Kidney epithelial cell (primary cell): ENCODE measurements around the gene RLBP1. TPM values are rescaled to one million over a fixed set of nuclear protein-coding genes. Genes with fewer than 3 reads are reported as not detected.
A peak's percentile ranks its signal among the peaks of the same experiment; 100 is the strongest.

Experiments
- DNase-seq: peaks from one replicate; pipeline ENCODE4 v3.0.0-alpha.2; 2010; ENCODE audit warnings: low read depth
- H3K27me3 ChIP-seq: 2 replicates; pipeline ENCODE4 v1.6.0; 2011; ENCODE audit warnings: low read length; ENCODE audit not compliant: control insufficient read depth, insufficient read depth
- H3K36me3 ChIP-seq: 2 replicates; pipeline ENCODE4 v1.5.1; 2011; ENCODE audit warnings: low read length; ENCODE audit not compliant: control insufficient read depth, insufficient read depth
- H3K4me3 ChIP-seq: 2 replicates; pipeline ENCODE4 v1.5.1; 2011; ENCODE audit warnings: low read depth, mild to moderate bottlenecking, control low read depth, low read length
- total RNA-seq: library from RNA; depleted of rRNA; stranded (reverse); fragments of >200 nt; gene quantifications from 2 replicates; pipeline ENCODE4 v1.2.3, GENCODE V29; 2015
- TF ChIP-seq, protein P1 (sequence below): IDR thresholded peaks from 2 replicates; pipeline ENCODE4 v1.5.1; 2011; ENCODE audit warnings: mild to moderate bottlenecking, moderate library complexity, low read length, control low read depth, inconsistent platforms; ENCODE audit not compliant: insufficient read depth, poor library complexity, severe bottlenecking

RLBP1 gene
- total RNA-seq, 1 donor from 2014 or later: not detected

DNA sequence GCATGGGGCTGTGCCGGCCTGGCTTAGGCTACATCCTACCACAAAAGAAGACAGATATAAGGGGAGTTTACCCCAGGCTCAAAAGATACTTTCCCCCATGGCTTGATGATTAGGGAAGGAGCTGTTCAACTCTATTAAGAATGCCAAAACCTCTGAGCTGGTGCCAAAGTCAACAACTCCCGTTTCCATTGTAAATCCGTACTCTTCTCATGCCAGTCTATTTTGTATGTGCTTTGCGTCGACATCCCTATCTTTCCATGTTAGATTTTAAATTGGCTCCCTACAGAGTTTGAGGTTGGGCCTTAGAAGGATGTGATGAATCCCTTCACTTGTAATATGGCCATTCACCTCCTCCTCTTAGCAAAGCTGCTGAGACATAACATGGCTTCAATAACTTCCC lies 46.9 kb downstream of the RLBP1 start:
- DNase-seq: no peak
- Histone ChIP-seq H3K36me3 (no peaks in the 10 kb centered on the region), H3K27me3 (no peaks in the 10 kb centered on the region), H3K4me3 (no peak overlapping the region)
- TF ChIP-seq, protein P1, sequence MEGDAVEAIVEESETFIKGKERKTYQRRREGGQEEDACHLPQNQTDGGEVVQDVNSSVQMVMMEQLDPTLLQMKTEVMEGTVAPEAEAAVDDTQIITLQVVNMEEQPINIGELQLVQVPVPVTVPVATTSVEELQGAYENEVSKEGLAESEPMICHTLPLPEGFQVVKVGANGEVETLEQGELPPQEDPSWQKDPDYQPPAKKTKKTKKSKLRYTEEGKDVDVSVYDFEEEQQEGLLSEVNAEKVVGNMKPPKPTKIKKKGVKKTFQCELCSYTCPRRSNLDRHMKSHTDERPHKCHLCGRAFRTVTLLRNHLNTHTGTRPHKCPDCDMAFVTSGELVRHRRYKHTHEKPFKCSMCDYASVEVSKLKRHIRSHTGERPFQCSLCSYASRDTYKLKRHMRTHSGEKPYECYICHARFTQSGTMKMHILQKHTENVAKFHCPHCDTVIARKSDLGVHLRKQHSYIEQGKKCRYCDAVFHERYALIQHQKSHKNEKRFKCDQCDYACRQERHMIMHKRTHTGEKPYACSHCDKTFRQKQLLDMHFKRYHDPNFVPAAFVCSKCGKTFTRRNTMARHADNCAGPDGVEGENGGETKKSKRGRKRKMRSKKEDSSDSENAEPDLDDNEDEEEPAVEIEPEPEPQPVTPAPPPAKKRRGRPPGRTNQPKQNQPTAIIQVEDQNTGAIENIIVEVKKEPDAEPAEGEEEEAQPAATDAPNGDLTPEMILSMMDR: no peak

GRCh38 chr15:89172921-89173320 lies 48.5 kb downstream of the RLBP1 start:
- Histone ChIP-seq H3K36me3 (no peaks in the 10 kb centered on the region), H3K4me3 (no peak overlapping the region), H3K27me3 (no peaks in the 10 kb centered on the region)
- TF ChIP-seq, protein P1: no peak
- DNase-seq: no peak

GRCh38 chr15:89171136-89172072 lies 50.0 kb downstream of the RLBP1 start:
- no peak for DNase-seq
- TF ChIP-seq, protein P1: peak; percentile 76
- Histone ChIP-seq H3K27me3 (no peaks in the 10 kb centered on the region), H3K36me3 (no peaks in the 10 kb centered on the region), H3K4me3 (no peak overlapping the region)

GRCh38 chr15:89170364-89170763 lies 51.0 kb downstream of the RLBP1 start:
- no peak overlapping the region for H3K4me3 ChIP-seq
- no peaks in the 10 kb centered on the region for H3K27me3 ChIP-seq
- no peak for DNase-seq
- H3K36me3 ChIP-seq: no peaks in the 10 kb centered on the region
- TF ChIP-seq, protein P1: no peak

DNA sequence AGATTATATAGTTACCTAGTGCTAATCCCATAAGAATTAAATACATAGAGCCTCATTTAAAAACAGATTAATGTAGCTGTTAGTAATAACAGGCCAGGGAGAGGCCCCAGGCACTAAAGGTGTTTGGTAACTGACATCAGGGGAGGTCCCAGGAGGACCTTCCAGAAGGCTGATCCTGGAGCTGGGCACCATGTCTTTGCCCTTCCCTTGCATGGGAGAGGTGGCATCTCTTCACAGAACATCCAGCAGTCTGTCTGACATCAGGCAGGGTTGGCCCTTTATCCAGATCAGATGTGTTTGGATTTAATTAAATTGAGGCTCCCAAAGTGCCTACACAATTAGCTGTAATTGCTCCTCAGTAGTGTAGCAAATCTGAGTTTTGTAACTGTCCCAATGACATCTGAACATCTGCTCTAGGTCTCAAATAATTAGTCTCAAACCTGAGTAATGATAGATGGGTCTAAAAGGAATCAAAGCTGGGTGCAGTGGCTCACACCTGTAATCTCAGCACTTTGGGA lies 53.0 kb downstream of the RLBP1 start:
- Histone ChIP-seq H3K27me3 (no peaks in the 10 kb centered on the region), H3K4me3 (no peak overlapping the region), H3K36me3 (no peaks in the 10 kb centered on the region)
- TF ChIP-seq, protein P1: no peak
- DNase-seq: no peak
